Measurements from ENCODE around the gene GRXCR2.

The GRXCR2 gene, protein sequence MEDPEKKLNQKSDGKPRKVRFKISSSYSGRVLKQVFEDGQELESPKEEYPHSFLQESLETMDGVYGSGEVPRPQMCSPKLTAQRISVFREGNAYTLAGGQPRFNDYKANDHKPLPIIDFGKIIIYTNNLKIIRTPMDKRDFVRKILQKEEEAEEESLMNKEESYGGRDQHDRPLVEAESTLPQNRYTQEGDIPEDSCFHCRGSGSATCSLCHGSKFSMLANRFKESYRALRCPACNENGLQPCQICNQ

DNA sequence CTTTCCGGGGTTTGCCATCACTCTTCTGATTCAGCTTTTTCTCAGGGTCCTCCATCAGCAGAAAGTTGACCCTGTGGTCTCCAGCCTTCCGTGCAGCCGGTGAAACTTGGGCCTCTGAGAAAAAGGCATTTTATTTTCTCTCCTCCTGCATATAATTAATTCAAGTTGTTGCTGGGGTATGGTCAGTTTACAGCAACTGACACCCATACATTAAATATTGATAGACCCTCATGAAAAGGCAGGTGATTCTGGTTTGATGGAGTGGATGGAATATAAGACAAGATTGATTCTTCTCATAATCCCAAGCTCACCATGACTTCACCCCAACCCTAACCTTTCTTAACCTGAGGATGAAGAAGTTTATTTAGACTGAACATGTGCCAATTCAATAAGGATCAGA lies at the start of gene GRXCR2:
Gene GRXCR2, minus strand, starts transcription at position 101 of the 400 bp plus-strand sequence. Its CDS starts 46 bp downstream, at position 55.
- Mint-ChIP-seq H3K36me3 (ENCODE audit: low read depth) (no peaks in the 10 kb centered on the region), H3K4me1 (no peaks in the 10 kb centered on the region), H3K9me3 (peaks cover 1% of the 10 kb centered on the region), H3K4me3 (no peak within 1 kb of the TSS), H3K27me3 (ENCODE audit: low read depth, poor library complexity) (peaks cover 4% of the 10 kb centered on the region), H3K27ac (no peak within 1 kb of the TSS)
- no peak for DNase-seq
- no peak for TF ChIP-seq CTCF (IDR thresholded peaks at IDR 0.05)

DNA sequence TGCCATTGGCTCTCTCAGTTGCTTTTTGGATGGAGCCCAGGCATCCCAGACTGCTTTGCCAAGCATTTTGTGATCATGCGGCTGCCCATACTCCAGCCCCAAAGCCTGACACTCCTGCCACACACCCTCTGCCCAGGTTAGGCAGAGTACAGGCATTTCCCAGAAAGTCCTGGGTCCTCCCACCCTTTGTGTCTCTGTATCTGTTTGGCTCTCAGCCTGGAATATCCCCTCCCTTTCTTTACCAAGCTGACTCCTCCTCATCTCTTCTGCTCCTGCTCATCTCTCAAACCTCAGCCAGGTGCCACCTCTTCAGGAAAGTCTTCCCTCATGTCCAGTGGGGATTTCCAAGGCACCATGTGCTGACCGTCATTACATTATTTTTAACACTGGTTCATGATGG lies 49.2 kb upstream of the GRXCR2 start:
- H3K36me3 Mint-ChIP-seq (ENCODE audit: low read depth) = no peaks in the 10 kb centered on the region
- TF ChIP-seq CTCF (IDR thresholded peaks at IDR 0.05) = no peak
- no peak overlapping the region for H3K27ac Mint-ChIP-seq
- H3K4me1 Mint-ChIP-seq = peaks cover 14% of the 10 kb centered on the region
- H3K4me3 Mint-ChIP-seq = no peak overlapping the region
- H3K27me3 Mint-ChIP-seq (ENCODE audit: low read depth, poor library complexity) = peaks cover 5% of the 10 kb centered on the region
- peaks cover 2% of the 10 kb centered on the region for H3K9me3 Mint-ChIP-seq
- no peak for DNase-seq

- Mint-ChIP-seq H3K36me3 (ENCODE audit: low read depth) (no peaks in the 10 kb centered on the region), H3K4me1 (peaks cover 22% of the 10 kb centered on the region), H3K4me3 (no peak overlapping the region), H3K27me3 (ENCODE audit: low read depth, poor library complexity) (peaks cover 5% of the 10 kb centered on the region), H3K9me3 (no peaks in the 10 kb centered on the region), H3K27ac (no peak overlapping the region)
- DNase-seq = no peak
- TF ChIP-seq CTCF (IDR thresholded peaks at IDR 0.05) = no peak
Observed at GRCh38 chr5:145921211-145921610, 48.4 kb upstream of the GRXCR2 start.

GRCh38 chr5:145920542-145921210 lies 47.9 kb upstream of the GRXCR2 start:
- Mint-ChIP-seq H3K36me3 (ENCODE audit: low read depth) (no peaks in the 10 kb centered on the region), H3K4me3 (no peak overlapping the region), H3K27ac (no peak overlapping the region), H3K4me1 (peaks cover 25% of the 10 kb centered on the region), H3K27me3 (ENCODE audit: low read depth, poor library complexity) (peaks cover 9% of the 10 kb centered on the region), H3K9me3 (no peaks in the 10 kb centered on the region)
- no peak for DNase-seq
- no peak for TF ChIP-seq CTCF (IDR thresholded peaks at IDR 0.05)

GRCh38 chr5:145919413-145919812 lies 46.6 kb upstream of the GRXCR2 start:
- H3K36me3 Mint-ChIP-seq (ENCODE audit: low read depth) = no peaks in the 10 kb centered on the region
- peaks cover 19% of the 10 kb centered on the region for H3K4me1 Mint-ChIP-seq
- H3K27me3 Mint-ChIP-seq (ENCODE audit: low read depth, poor library complexity) = peaks cover 10% of the 10 kb centered on the region
- DNase-seq = no peak
- no peak overlapping the region for H3K4me3 Mint-ChIP-seq
- no peaks in the 10 kb centered on the region for H3K9me3 Mint-ChIP-seq
- H3K27ac Mint-ChIP-seq = no peak overlapping the region
- no peak for TF ChIP-seq CTCF (IDR thresholded peaks at IDR 0.05)

DNA sequence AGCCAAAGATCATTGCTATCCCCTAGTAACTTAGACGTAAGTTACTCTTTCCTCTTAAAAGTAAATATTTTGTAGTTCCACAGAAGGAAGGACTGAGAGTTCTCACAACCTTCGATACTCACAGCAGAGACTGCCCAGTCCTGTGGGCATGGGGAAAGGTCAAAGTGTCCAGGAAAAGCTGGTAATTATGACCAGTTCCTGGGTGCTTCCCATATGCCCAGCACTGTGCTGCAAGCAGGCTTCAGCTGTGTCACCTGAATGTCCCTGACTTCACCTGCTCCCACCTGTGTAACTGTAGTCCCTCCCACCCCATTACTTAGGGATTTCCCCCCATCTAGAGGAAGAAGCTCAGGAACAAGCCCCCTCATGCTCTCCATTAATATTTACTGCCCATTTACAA lies 45.6 kb upstream of the GRXCR2 start:
- peaks cover 19% of the 10 kb centered on the region for H3K4me1 Mint-ChIP-seq
- H3K27ac Mint-ChIP-seq = no peak overlapping the region
- peaks cover 10% of the 10 kb centered on the region for H3K27me3 Mint-ChIP-seq (ENCODE audit: low read depth, poor library complexity)

More for the DNA sequence above, 45.6 kb upstream of the GRXCR2 start:
- Mint-ChIP-seq H3K9me3 (no peaks in the 10 kb centered on the region), H3K4me3 (no peak overlapping the region), H3K36me3 (ENCODE audit: low read depth) (no peaks in the 10 kb centered on the region)
- no peak for TF ChIP-seq CTCF (IDR thresholded peaks at IDR 0.05)
- DNase-seq = no peak
